Heart left ventricle (tissue), 16 donors: ENCODE measurements around the gene CYB5D1. TPM values are rescaled to one million over a fixed set of nuclear protein-coding genes. Genes with fewer than 3 reads are reported as not detected.
"Not testable (repeated sequence)": the region's sequence is repeated elsewhere in the genome, so short reads cannot be mapped to it uniquely, and the experiment has no call there.

Experiments used
- ATAC-seq, 4 donors: fragments of 200-7000 bp; cut with Tn5 transposase; one replicate each; pipeline ENCODE4 v1.9.1; 2020 to 2022; ENCODE audit warnings: moderate library complexity in 4 of 4, mild to moderate bottlenecking in 3 of 4, moderate number of reproducible peaks in 1 of 4
- DNase-seq, 5 donors: peaks; one replicate each; pipeline ENCODE4 v3.0.0-alpha.2; 2020
- H3K27ac ChIP-seq, 12 donors: fragments of 200-600 bp; sonication (generic) in 4 of 12; one replicate each; pipeline versions ENCODE4 v1.5.0 to v1.8.0; 2016 to 2022; ENCODE audit warnings: mild to moderate bottlenecking in 2 of 12
- H3K27me3 ChIP-seq, 9 donors: fragments of 200-600 bp; sonication (generic) in 2 of 9; one replicate each; pipeline versions ENCODE4 v1.5.1 to v1.8.0; 2016 to 2022; ENCODE audit warnings: mild to moderate bottlenecking in 3 of 9
- H3K36me3 ChIP-seq, 9 donors: fragments of 200-600 bp; sonication (generic) in 2 of 9; one replicate each; pipeline versions ENCODE4 v1.5.0 to v1.8.0; 2018 to 2022; ENCODE audit warnings: mild to moderate bottlenecking in 2 of 9
- H3K4me1 ChIP-seq, 12 donors: fragments of 200-600 bp; sonication (generic) in 4 of 12; one replicate each; pipeline versions ENCODE4 v1.5.0 to v1.8.0; 2016 to 2022; ENCODE audit warnings: mild to moderate bottlenecking in 3 of 12
- H3K4me3 ChIP-seq, 12 donors: fragments of 200-600 bp; sonication (generic) in 4 of 12; one replicate each; pipeline versions ENCODE4 v1.5.0 to v1.8.0; 2017 to 2022; ENCODE audit warnings: mild to moderate bottlenecking in 9 of 12, moderate library complexity in 4 of 12
- H3K9me3 ChIP-seq, 12 donors: fragments of 200-600 bp; sonication (generic) in 4 of 12; one replicate each; pipeline versions ENCODE4 v1.5.0 to v1.8.0; 2016 to 2022; ENCODE audit warnings: mild to moderate bottlenecking in 1 of 12
- CTCF ChIP-seq, 12 donors: fragments of 200-600 bp; sonication (generic) in 4 of 12; IDR thresholded peaks; one replicate each; pipeline versions ENCODE4 v1.5.0 to v1.8.0; 2018 to 2022; ENCODE audit warnings: antibody characterized with exemption in 12 of 12, mild to moderate bottlenecking in 5 of 12
- POLR2A ChIP-seq, 2 donors: fragments of 450-650 bp; IDR thresholded peaks; one replicate each; pipeline ENCODE4 v1.6.1; 2017; ENCODE audit warnings: antibody characterized with exemption in 2 of 2, mild to moderate bottlenecking in 2 of 2, moderate library complexity in 2 of 2
- WGBS, 4 donors: extraction: QIAGEN DNeasy Blood & Tissue Kit in 2 of 4; methylation state at CpG; one replicate each; pipeline versions ENCODE4 v1.1.5 to v1.1.7; 2013 to 2018; 5-methylcytosine and 5-hydroxymethylcytosine counted together
- intact Hi-C, 10 donors: fragments of 100-400 bp; cut with DNase I; formaldehyde crosslinking; loops; one replicate each; pipeline versions ENCODE4 v1.11.1 to v1.14.2; 2022
- polyA plus RNA-seq, 2 donors: library from polyadenylated mRNA; stranded (reverse); fragments of 200-250 nt; gene quantifications; one replicate each; pipeline ENCODE4 v1.2.3, GENCODE V29; 2013
- total RNA-seq, 9 donors: library from RNA; depleted of rRNA in 2 of 9; stranded (reverse); fragments of >200 nt in 2 of 9; fragmentation: NEBNext Ultra II Directional in 3 of 9; extraction: Animal tissue kit (Norgen Biotek cat#: 25700) in 3 of 9; gene quantifications; one replicate each; pipeline versions ENCODE4 v1.1.0 to v1.2.4, GENCODE V29; 2016 to 2023
- donor health status: ischemic (EF 13 %, LVEDD 7.1; RV severe dilation, severe dysfunction).
- donor health status: healthy with polysubstance abuse.
- donor health status: DM: no; HTN: yes; CAD: no.
- donor health status: DM: no; HTN: no; CAD: no.
- donor health status: ischemic (EF 25% LVEDD 6.9; RV normal size, moderate dysfunction).
- donor health status: ischemic (EF 25% LVEDD 5.7; RV mildly dilated, moderate dysfunction).
- donor health status: healthy.
- donor health status: DM: yes; HTN: yes; CAD: no.
- donor health status: ischemic (EF 35%, LVEDD 5.7; RV mildly dilated, moderate dysfunction).
- donor health status: nonischemic (EF 11% LVEDD 7.7; RV severe dilation, severe dysfunction).
- donor health status: DM: yes; HTN: yes; CAD: no.
- donor health status: PGD.
- donor health status: ischemic (EF 29% LVEDD 5.4; RV normal size, mild dysfunction).
- donor health status: nonischemic (EF 23%, LVEDD 6.1; RV moderate dilation, normal function).

Gene CYB5D1
- total and polyA plus RNA-seq, 11 donors = 9.3 to 20.4 (median 15.5) TPM

- TF ChIP-seq POLR2A (IDR thresholded peaks at IDR 0.05) (no peak), CTCF (IDR thresholded peaks at IDR 0.05) (no peak)
- no peaks in the 10 kb centered on the region for H3K27me3 ChIP-seq
- intact Hi-C loops = loop anchor here in 8 of 10 donors (5.0 to 10.0 kb wide), 5 partner anchors 37 to 296 kb away; partner anchors contain the start of genes KCNAB3 (in 1 of the 8), PER1 (in 1 of the 8), TP53 (in 1 of the 8) and WRAP53 (in 1 of the 8)
- peak overlapping the region in 9 of 12 donors; percentile 58 to 85 (median 68) for H3K4me3 ChIP-seq
- H3K4me1 ChIP-seq = peaks cover 0 to 41% (median 28%) of the 10 kb centered on the region in 12 donors
- ATAC-seq (no peak), DNase-seq (no peak)
- H3K27ac ChIP-seq = peak overlapping the region in 2 of 12 donors; percentile 91 to 95
- 86 to 91% (median 88%) methylated on average over 8 of the region's 8 CpGs for WGBS, 4 donors
- peaks cover 0 to 41% (median 11%) of the 10 kb centered on the region in 9 donors for H3K36me3 ChIP-seq
- no peaks in the 10 kb centered on the region for H3K9me3 ChIP-seq
These were observed 1.2 kb downstream of the CYB5D1 start for GRCh38 chr17:7859028-7859427.

- H3K4me1 ChIP-seq = peaks cover 0 to 20% (median 13%) of the 10 kb centered on the region in 12 donors
- TF ChIP-seq POLR2A (IDR thresholded peaks at IDR 0.05) = no peak
- peak; percentile 69 to 90 (median 83) for TF ChIP-seq CTCF (IDR thresholded peaks at IDR 0.05)
- ATAC-seq = no peak
- peak in 1 of 5 donors; percentile 49 for DNase-seq
- H3K36me3 ChIP-seq = peaks cover 0 to 38% (median 5%) of the 10 kb centered on the region in 9 donors
- no peak overlapping the region for H3K27ac ChIP-seq
- intact Hi-C loops = loop anchor here (1.0 to 10.0 kb wide), 12 partner anchors 26 to 194 kb away; partner anchors contain the start of gene CHD3 (in 2 of the 10)
- no peaks in the 10 kb centered on the region for H3K27me3 ChIP-seq
- no peak overlapping the region for H3K4me3 ChIP-seq
- H3K9me3 ChIP-seq = peaks cover 0 to 4% (median 0%) of the 10 kb centered on the region in 12 donors
- WGBS, 4 donors = 36 to 46% (median 40%) methylated on average over 3 of the region's 3 CpGs
These were observed 5.1 kb downstream of the CYB5D1 start for GRCh38 chr17:7862692-7863437.

- WGBS, 4 donors = 81 to 85% (median 82%) methylated on average over 5 of the region's 5 CpGs
- intact Hi-C loops = loop anchor here in 8 of 10 donors (2.0 to 10.0 kb wide), 8 partner anchors 33 to 193 kb away; no protein-coding TSS in a partner anchor
- not testable (repeated sequence) for H3K4me3 ChIP-seq, DNase-seq, H3K9me3 ChIP-seq, H3K27me3 ChIP-seq, H3K27ac ChIP-seq, ATAC-seq
- Histone ChIP-seq H3K36me3 (peaks cover 0 to 41% (median 5%) of the 10 kb centered on the region in 9 donors), H3K4me1 (peaks cover 0 to 13% (median 2%) of the 10 kb centered on the region in 12 donors)
These were observed 6.6 kb downstream of the CYB5D1 start for GRCh38 chr17:7864384-7864783.

- intact Hi-C loops = loop anchor here in 8 of 10 donors (2.0 to 10.0 kb wide), 8 partner anchors 32 to 192 kb away; no protein-coding TSS in a partner anchor
- Histone ChIP-seq H3K27me3 (no peaks in the 10 kb centered on the region), H3K4me1 (peaks cover 0 to 13% (median 2%) of the 10 kb centered on the region in 12 donors), H3K36me3 (peaks cover 0 to 35% (median 5%) of the 10 kb centered on the region in 9 donors), H3K9me3 (peaks cover 0 to 4% (median 0%) of the 10 kb centered on the region in 12 donors), H3K27ac (no peak overlapping the region), H3K4me3 (no peak overlapping the region)
- no peak for DNase-seq
- no peak for ATAC-seq
- TF ChIP-seq POLR2A (IDR thresholded peaks at IDR 0.05) (no peak), CTCF (IDR thresholded peaks at IDR 0.05) (no peak)
- WGBS, 4 donors = 94 to 97% (median 96%) methylated on average over 5 of the region's 5 CpGs
These were observed 7.3 kb downstream of the CYB5D1 start for GRCh38 chr17:7864995-7865650.
